Panc1 (cell line): ENCODE data around the gene HCFC1. TPM values are rescaled to one million over a fixed set of nuclear protein-coding genes. Genes with fewer than 3 reads are reported as not detected.

ENCODE experiments used
- ATAC-seq: fragments of 200-7000 bp; cut with Tn5 transposase; 2 replicates; pipeline ENCODE4 v1.9.1; 2020; ENCODE audit warnings: mild to moderate bottlenecking, moderate library complexity
- BruUV-seq: library from RNA; stranded (reverse); fragments of 400-500 nt; replicated peaks from 2 replicates; lab custom pipeline; 2021; lab: Mats Ljungman, UMichigan
- CTCF ChIA-PET: fragments of 300-600 bp; sonication (Branson Sonifier 250); formaldehyde crosslinking; loops from one replicate; lab custom pipeline; 2022; ENCODE audit warnings: antibody characterized with exemption; lab: Charles Lee
- POLR2A ChIA-PET: fragments of 300-600 bp; sonication (Branson Sonifier 250); formaldehyde crosslinking; loops from one replicate; lab custom pipeline; 2022; ENCODE audit warnings: antibody characterized with exemption; lab: Charles Lee
- DNase-seq: peaks from one replicate; pipeline ENCODE4 v3.0.0-alpha.2; 2010; ENCODE audit warnings: low read depth, low spot score
- H3K27ac ChIP-seq: 2 replicates; pipeline ENCODE4 v1.5.1; 2011; ENCODE audit warnings: mild to moderate bottlenecking, low read length, inconsistent platforms
- H3K27me3 ChIP-seq: fragments of 200-500 bp; sonication (Bioruptor generic); 2 replicates; pipeline ENCODE4 v1.6.0; 2014; ENCODE audit warnings: low read length, inconsistent platforms; ENCODE audit not compliant: control insufficient read depth, insufficient read depth
- H3K36me3 ChIP-seq: fragments of 200-500 bp; sonication (Bioruptor generic); 2 replicates; pipeline ENCODE4 v1.5.1; 2014; ENCODE audit warnings: inconsistent platforms, mild to moderate bottlenecking, low read length, moderate library complexity; ENCODE audit not compliant: control insufficient read depth, insufficient read depth
- H3K4me1 ChIP-seq: 2 replicates; pipeline ENCODE4 v1.5.1; 2011; ENCODE audit warnings: inconsistent platforms, mild to moderate bottlenecking, low read length, moderate library complexity; ENCODE audit not compliant: control insufficient read depth, insufficient read depth
- H3K4me3 ChIP-seq, 2 experiments: 2 replicates each; pipeline ENCODE4 v1.5.1; 2011 to 2012; ENCODE audit warnings: low read depth in 2 of 2, low read length in 2 of 2, mild to moderate bottlenecking in 2 of 2, inconsistent platforms in 1 of 2, moderate library complexity in 1 of 2
- H3K9me3 ChIP-seq: fragments of 200-500 bp; sonication (Bioruptor generic); 2 replicates; pipeline ENCODE4 v1.5.1; 2014; ENCODE audit warnings: low read depth, mild to moderate bottlenecking, inconsistent platforms, low read length, moderate library complexity; ENCODE audit not compliant: control insufficient read depth, insufficient read depth
- CTCF ChIP-seq: fragments of 450-650 bp; IDR thresholded peaks from 2 replicates; pipeline ENCODE4 v1.5.1; 2017; ENCODE audit warnings: mild to moderate bottlenecking
- POLR2AphosphoS5 ChIP-seq: IDR thresholded peaks from 2 replicates; pipeline ENCODE4 v1.6.1; 2012; ENCODE audit warnings: mild to moderate bottlenecking, low read depth, low read length, moderate library complexity
- REST ChIP-seq, 2 experiments: IDR thresholded peaks; 2 replicates each; pipeline ENCODE4 v1.6.1; 2011 to 2012; ENCODE audit warnings: low read depth in 2 of 2, control low read depth in 1 of 2, low read length in 1 of 2, mild to moderate bottlenecking in 1 of 2, moderate library complexity in 1 of 2; ENCODE audit not compliant: insufficient read depth in 1 of 2
- SIN3A ChIP-seq: IDR thresholded peaks from 2 replicates; pipeline ENCODE4 v1.6.1; 2012; ENCODE audit warnings: low read depth, mild to moderate bottlenecking, low read length, moderate library complexity, borderline replicate concordance; ENCODE audit not compliant: insufficient read depth
- TCF7L2 ChIP-seq: IDR thresholded peaks from 2 replicates; pipeline ENCODE4 v1.6.1; 2011; ENCODE audit warnings: mild to moderate bottlenecking, low read depth, low read length, inconsistent platforms
- in situ Hi-C: cut with HindIII; loops from 2 replicates; pipeline ENCODE4 v1.10.0; 2016; ENCODE audit warnings: low sequenced_read_pairs, low pct_unique_long_range_greater_than_20kb
- intact Hi-C: fragments of 100-400 bp; cut with micrococcal nuclease; formaldehyde crosslinking; loops from one replicate; pipeline ENCODE4 v1.10.0; 2022; ENCODE audit not compliant: unreplicated experiment
- total RNA-seq: library from RNA; stranded (reverse); gene quantifications from one replicate; pipeline ENCODE4 v1.2.1, GENCODE V29; 2021; ENCODE audit not compliant: unreplicated experiment

HCFC1 gene
- total RNA-seq, 1 experiment from 2014 or later = 113 TPM

GRCh38 chrX:153932220-153932915 lies 39.2 kb downstream of the HCFC1 start:
- in situ Hi-C loops (no loop called here), intact Hi-C loops (no loop called here)
- no TSS peak for BruUV-seq
- H3K9me3 ChIP-seq = no peaks in the 10 kb centered on the region
- no peak for TF ChIP-seq REST (IDR thresholded peaks at IDR 0.05; ENCODE audit: insufficient read depth in 1 of 2, low read depth in 2 of 2, low read length in 1 of 2)
- TF ChIP-seq SIN3A = no peak
- TF ChIP-seq TCF7L2 = no peak
- no peak for TF ChIP-seq CTCF
- TF ChIP-seq POLR2AphosphoS5 = no peak
- CTCF ChIA-PET = no interaction called here
- peaks cover 26% of the 10 kb centered on the region for H3K4me1 ChIP-seq
- H3K36me3 ChIP-seq = peaks cover 7% of the 10 kb centered on the region
- POLR2A ChIA-PET = no interaction called here
- H3K4me3 ChIP-seq = no peak overlapping the region
- ATAC-seq (no peak), DNase-seq (no peak)
- H3K27ac ChIP-seq = 0 out of 2 replicates have a peak overlapping the region, but pooled peaks have one; percentile 12
- no peaks in the 10 kb centered on the region for H3K27me3 ChIP-seq

- ChIA-PET POLR2A (no interaction called here), CTCF (no interaction called here)
- intact Hi-C loops = no loop called here
- in situ Hi-C loops = no loop called here
- BruUV-seq = no TSS peak
- Histone ChIP-seq H3K27me3 (no peaks in the 10 kb centered on the region), H3K9me3 (no peaks in the 10 kb centered on the region), H3K4me3 (no peak overlapping the region), H3K4me1 (peaks cover 31% of the 10 kb centered on the region), H3K36me3 (peaks cover 7% of the 10 kb centered on the region), H3K27ac (peak overlapping the region; percentile 34; the same call in 1 of the 2 replicates)
- TF ChIP-seq TCF7L2 (no peak), SIN3A (no peak), CTCF (no peak), REST (IDR thresholded peaks at IDR 0.05; ENCODE audit: insufficient read depth in 1 of 2, low read depth in 2 of 2, low read length in 1 of 2) (no peak), POLR2AphosphoS5 (no peak)
- no peak for ATAC-seq
- no peak for DNase-seq
Observed at GRCh38 chrX:153931748-153932147, 39.9 kb downstream of the HCFC1 start.
